K562 (cell line): ENCODE measurements around the gene SLC25A42. TPM values are rescaled to one million over a fixed set of nuclear protein-coding genes. Genes with fewer than 3 reads are reported as not detected.
A peak's percentile ranks its signal among the peaks of the same experiment; 100 is the strongest.

Source experiments
- EP300 ChIP-seq: IDR thresholded peaks from 2 replicates; pipeline ENCODE4 v1.6.1; 2012; ENCODE audit warnings: low read length, improper control_type of control experiment
- FOSL1 ChIP-seq: fragments of 200-800 bp; sonication (Bioruptor generic); conservative IDR thresholded peaks from 2 replicates; pipeline ENCODE4 v1.6.1; 2016; ENCODE audit warnings: missing genetic modification characterization, missing compliant biosample characterization
- HNRNPUL1 ChIP-seq: fragments of 200-400 bp; formaldehyde crosslinking; IDR thresholded peaks from 2 replicates; pipeline ENCODE4 v1.6.1; 2017; ENCODE audit warnings: low read length
- NCOR1 ChIP-seq: fragments of 450-650 bp; IDR thresholded peaks from 2 replicates; pipeline ENCODE4 v1.6.1; 2016; ENCODE audit warnings: mild to moderate bottlenecking, moderate library complexity
- PHB ChIP-seq: fragments of 250-450 bp; sonication (Bioruptor Pico); IDR thresholded peaks from 2 replicates; pipeline ENCODE4 v1.5.0; 2021
- POU5F1 ChIP-seq: fragments of 150-350 bp; IDR thresholded peaks from 2 replicates; pipeline ENCODE4 v1.6.1; 2014; ENCODE audit warnings: borderline replicate concordance, low read length, low read depth, mild to moderate bottlenecking; ENCODE audit not compliant: partially characterized antibody
- PRMT5 ChIP-seq: sonication (generic); formaldehyde crosslinking; IDR thresholded peaks from 2 replicates; pipeline ENCODE4 v1.5.0; 2020; ENCODE audit warnings: missing genetic modification reagents
- RBM34 ChIP-seq: fragments of 200-400 bp; formaldehyde crosslinking; IDR thresholded peaks from 2 replicates; pipeline ENCODE4 v1.6.1; 2018; ENCODE audit warnings: low read length, borderline replicate concordance; ENCODE audit not compliant: insufficient read depth
- ZBED1 ChIP-seq: IDR thresholded peaks from 2 replicates; pipeline ENCODE4 v1.6.1; 2014
- ZNF395 ChIP-seq: fragments of 200-800 bp; sonication (Bioruptor generic); IDR thresholded peaks from 2 replicates; pipeline ENCODE4 v1.6.1; 2017; ENCODE audit warnings: missing genetic modification characterization, missing compliant biosample characterization
- polyA plus RNA-seq, 8 experiments: library from polyadenylated mRNA; depleted of rRNA in 4 of 8; stranded (reverse) in 5 of 8; unstranded in 3 of 8; fragments of >200 nt; fragmentation: Nextera tagmentation in 2 of 8; fragmentation: Illumina TruSeq in 1 of 8; extraction: Ambion mirVana in 2 of 8; extraction: Trizol in 1 of 8; gene quantifications; 2 replicates each; pipeline versions ENCODE4 v1.2.1 to v1.2.3, GENCODE V29; 2011 to 2014; ENCODE audit warnings: inconsistent platforms in 1 of 8, missing spikeins in 1 of 8
- total RNA-seq, 7 experiments: library from RNA; depleted of rRNA in 6 of 7; stranded (reverse); fragments of >200 nt in 6 of 7; fragmentation: Illumina TruSeq in 2 of 7; extraction: Trizol in 2 of 7; gene quantifications; 2 replicates each; pipeline versions ENCODE4 v1.2.1 to v1.2.3, GENCODE V29; 2011 to 2021; ENCODE audit warnings: low replicate concordance in 1 of 7
- TF ChIP-seq, protein P1 (sequence below): fragments of 450-650 bp; IDR thresholded peaks from 2 replicates; pipeline ENCODE4 v1.6.1; 2016; ENCODE audit warnings: missing biosample characterization, missing genetic modification characterization
- TF ChIP-seq, protein P2 (sequence below): fragments of 450-650 bp; IDR thresholded peaks from 2 replicates; pipeline ENCODE4 v1.6.1; 2016; ENCODE audit warnings: mild to moderate bottlenecking

The SLC25A42 gene
- total and polyA plus RNA-seq, 9 of the 15 experiments (the other 6 are each of a cell fraction or from before 2014, with no cell fraction given), result 0.59 to 32.2 (median 14.1) TPM

DNA sequence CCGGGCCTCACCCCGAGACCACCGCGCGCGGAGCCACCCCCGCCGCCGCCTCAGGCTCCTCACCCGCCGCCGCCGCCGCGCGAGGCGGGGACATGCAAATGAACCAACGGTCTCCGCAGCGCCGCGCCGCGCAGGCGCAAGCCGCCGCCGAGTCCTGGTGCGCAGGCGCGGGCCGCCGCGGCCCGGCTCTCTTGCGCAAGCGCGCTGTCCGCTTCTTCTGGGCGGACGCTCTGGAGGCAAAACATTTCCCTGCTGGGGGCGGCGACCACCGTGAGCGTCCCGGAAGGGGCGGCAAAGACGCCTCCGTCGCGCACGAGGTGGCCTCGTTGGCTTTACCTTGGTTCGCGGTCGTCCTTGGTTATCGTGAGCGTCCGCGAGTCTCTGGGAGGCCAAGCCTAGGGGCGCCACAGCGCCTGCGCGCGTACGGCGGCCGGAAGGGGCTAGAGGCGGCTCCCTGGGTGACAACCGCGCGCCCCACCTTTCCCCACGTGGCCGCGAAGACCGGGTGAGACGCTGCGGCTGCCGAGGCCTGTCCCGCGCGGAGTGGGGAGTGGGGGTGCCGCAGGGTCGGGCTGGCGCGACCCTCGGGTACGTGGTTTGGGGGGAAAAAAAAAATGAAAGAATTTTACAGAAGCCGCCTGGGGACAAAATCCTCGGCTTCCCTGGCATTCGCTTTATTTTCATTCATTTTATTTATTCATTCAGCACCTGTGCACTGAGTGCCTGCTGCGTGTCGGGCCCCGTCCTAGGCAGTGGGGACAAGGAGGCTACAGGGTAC, 30.2 kb upstream of the SLC25A42 start, which contains the start of the genes ARMC6 and SUGP2 (continued):
- no peak for TF ChIP-seq RBM34
- no peak for TF ChIP-seq PHB (CRISPR knock-in tag)
- peak; percentile 98 for TF ChIP-seq POU5F1
- TF ChIP-seq ZNF395 (CRISPR knock-in tag), result peak; percentile 74; the same call in 1 of the 2 replicates
- TF ChIP-seq ZBED1, result no peak
- TF ChIP-seq EP300, result peak; percentile 7; the same call in 1 of the 2 replicates
- no peak for TF ChIP-seq NCOR1
- no peak for TF ChIP-seq FOSL1 (tag)
- TF ChIP-seq, protein P1, sequence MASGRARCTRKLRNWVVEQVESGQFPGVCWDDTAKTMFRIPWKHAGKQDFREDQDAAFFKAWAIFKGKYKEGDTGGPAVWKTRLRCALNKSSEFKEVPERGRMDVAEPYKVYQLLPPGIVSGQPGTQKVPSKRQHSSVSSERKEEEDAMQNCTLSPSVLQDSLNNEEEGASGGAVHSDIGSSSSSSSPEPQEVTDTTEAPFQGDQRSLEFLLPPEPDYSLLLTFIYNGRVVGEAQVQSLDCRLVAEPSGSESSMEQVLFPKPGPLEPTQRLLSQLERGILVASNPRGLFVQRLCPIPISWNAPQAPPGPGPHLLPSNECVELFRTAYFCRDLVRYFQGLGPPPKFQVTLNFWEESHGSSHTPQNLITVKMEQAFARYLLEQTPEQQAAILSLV (tag), result no peak
- TF ChIP-seq, protein P2, sequence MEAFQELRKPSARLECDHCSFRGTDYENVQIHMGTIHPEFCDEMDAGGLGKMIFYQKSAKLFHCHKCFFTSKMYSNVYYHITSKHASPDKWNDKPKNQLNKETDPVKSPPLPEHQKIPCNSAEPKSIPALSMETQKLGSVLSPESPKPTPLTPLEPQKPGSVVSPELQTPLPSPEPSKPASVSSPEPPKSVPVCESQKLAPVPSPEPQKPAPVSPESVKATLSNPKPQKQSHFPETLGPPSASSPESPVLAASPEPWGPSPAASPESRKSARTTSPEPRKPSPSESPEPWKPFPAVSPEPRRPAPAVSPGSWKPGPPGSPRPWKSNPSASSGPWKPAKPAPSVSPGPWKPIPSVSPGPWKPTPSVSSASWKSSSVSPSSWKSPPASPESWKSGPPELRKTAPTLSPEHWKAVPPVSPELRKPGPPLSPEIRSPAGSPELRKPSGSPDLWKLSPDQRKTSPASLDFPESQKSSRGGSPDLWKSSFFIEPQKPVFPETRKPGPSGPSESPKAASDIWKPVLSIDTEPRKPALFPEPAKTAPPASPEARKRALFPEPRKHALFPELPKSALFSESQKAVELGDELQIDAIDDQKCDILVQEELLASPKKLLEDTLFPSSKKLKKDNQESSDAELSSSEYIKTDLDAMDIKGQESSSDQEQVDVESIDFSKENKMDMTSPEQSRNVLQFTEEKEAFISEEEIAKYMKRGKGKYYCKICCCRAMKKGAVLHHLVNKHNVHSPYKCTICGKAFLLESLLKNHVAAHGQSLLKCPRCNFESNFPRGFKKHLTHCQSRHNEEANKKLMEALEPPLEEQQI, result no peak
- TF ChIP-seq PRMT5 (CRISPR knock-in tag), result no peak
- TF ChIP-seq HNRNPUL1, result no peak
